GM18505 (cell line): ENCODE data around the gene TMEM192.
"Not testable (repeated sequence)": the region's sequence is repeated elsewhere in the genome, so short reads cannot be mapped to it uniquely, and the experiment has no call there.

Source experiments
- ATAC-seq: cut with Tn5 transposase; IDR thresholded peaks from one replicate; pipeline ENCODE4 v1.9.1; 2021; ENCODE audit not compliant: unreplicated experiment
- POLR2A ChIP-seq: IDR thresholded peaks from 4 replicates; pipeline ENCODE4 v1.6.1; 2011; ENCODE audit warnings: borderline replicate concordance; ENCODE audit not compliant: insufficient read depth, insufficient read length; ENCODE audit errors: extremely low read depth

TMEM192 gene

DNA sequence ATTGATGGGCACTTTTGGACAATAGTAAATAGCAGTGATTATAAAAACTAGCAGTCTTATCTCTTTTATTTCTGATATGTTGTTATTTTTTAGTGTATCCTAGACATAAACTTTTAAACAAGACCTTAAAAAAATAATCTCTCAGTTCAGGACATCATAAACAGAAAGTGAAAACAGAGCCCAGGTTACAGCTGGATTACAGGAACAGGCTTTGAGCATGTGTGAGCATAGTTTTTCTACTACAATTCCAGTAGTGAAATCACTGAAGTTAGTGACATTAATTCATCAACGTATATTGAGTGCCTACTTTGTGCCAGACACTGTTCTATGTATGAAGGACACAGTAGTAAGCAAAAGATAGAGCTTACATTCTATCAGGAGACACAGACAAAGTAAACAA lies 42.1 kb downstream of the TMEM192 start:
- TF ChIP-seq POLR2A = no peak

GRCh38 chr4:165060938-165061337 lies 51.7 kb downstream of the TMEM192 start:
- TF ChIP-seq POLR2A = no peak
- no peak for ATAC-seq

More for the DNA sequence above, 42.1 kb downstream of the TMEM192 start:
- ATAC-seq = no peak

DNA sequence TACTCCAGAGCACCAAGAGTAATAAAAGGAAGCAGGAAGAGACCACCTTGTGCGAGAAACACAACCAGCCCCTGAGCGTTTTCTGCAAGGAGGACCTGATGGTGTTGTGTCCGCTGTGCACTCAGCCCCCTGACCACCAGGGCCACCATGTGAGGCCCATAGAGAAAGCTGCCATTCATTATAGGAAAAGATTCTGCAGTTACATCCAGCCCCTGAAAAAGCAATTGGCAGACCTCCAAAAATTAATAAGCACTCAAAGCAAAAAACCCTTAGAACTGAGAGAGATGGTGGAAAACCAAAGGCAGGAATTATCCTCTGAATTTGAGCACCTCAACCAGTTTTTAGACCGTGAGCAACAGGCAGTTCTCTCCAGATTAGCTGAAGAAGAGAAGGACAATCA lies 53.3 kb downstream of the TMEM192 start:
- no peak for TF ChIP-seq POLR2A
- no peak for ATAC-seq

GRCh38 chr4:165058666-165059065 lies 54.0 kb downstream of the TMEM192 start:
- no peak for ATAC-seq
- TF ChIP-seq POLR2A = no peak

- ATAC-seq = no peak
- no peak for TF ChIP-seq POLR2A
Measured at GRCh38 chr4:165055601-165056000, 57.1 kb downstream of the TMEM192 start.

GRCh38 chr4:165053645-165054044 lies 59.0 kb downstream of the TMEM192 start, which contains the start of gene TRIM75:
TRIM75 (plus strand) TSS chr4:165053866; CDS start chr4:165059148, 5,282 bp downstream.
- TF ChIP-seq POLR2A = no peak
- no peak for ATAC-seq

DNA sequence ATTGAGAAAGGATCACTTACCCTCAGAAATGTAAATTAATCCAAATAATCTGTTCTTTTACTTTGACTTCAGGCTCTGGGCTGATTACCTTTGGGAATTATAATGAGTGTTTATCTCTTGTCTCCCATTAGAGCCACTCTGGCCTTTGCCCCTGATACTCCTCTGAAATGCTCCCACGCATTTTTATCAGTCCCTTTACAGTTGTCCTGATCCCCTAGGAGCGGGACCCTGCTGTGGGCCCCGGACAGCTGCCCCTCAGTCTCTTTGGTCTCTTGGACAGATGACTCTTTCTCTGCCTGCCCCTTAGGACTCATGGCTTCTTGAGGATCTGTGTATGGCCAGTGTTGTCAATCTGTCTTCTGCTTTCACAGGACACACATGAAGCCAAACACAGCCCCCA lies 60.0 kb downstream of the TMEM192 start:
- no peak for TF ChIP-seq POLR2A
- ATAC-seq = no peak

DNA sequence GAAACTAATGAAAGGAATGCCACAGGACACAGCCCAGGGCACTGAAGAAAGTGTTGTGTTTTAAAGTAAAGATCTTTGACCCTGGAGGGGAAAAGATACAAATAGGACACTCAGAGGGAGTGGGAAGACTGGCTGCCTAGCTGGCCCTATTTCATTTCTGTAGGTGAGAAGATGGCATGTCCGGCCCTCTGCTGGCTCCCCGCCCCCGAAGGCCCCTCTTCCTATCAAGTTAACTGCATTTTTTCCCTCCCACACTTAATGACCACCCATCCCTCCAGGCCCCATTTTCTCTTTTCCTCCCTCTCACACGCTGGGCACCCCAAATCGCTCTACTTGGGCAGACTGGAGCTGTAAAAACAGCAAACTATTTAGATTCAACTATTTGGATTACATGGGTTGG lies 64.5 kb downstream of the TMEM192 start:
- TF ChIP-seq POLR2A = no peak
- ATAC-seq = no peak

GRCh38 chr4:165031436-165032211 lies 81.0 kb downstream of the TMEM192 start, which contains the start of gene TRIM60:
TRIM60 (plus strand) TSS chr4:165031999; CDS start chr4:165040073, 8,074 bp downstream.
- no peak for TF ChIP-seq POLR2A
- ATAC-seq = no peak

- TF ChIP-seq POLR2A = no peak
- ATAC-seq = no peak
Measured at GRCh38 chr4:165027762-165028402, 84.8 kb downstream of the TMEM192 start.

- ATAC-seq = not testable (repeated sequence)
Measured at GRCh38 chr4:165025782-165026181, 86.9 kb downstream of the TMEM192 start.
